Measurements from ENCODE around the gene PTGER3. TPM values are rescaled to one million over a fixed set of nuclear protein-coding genes. Genes with fewer than 3 reads are reported as not detected.

Gene PTGER3
- 1.9 TPM for total RNA-seq
- long read RNA-seq, full-length matches to known transcripts, result 5 of 5 reads
- long read RNA-seq, partial matches to known transcripts, result 0 of 5 reads
- long read RNA-seq, other reads (novel, unspliced or antisense), result 0 of 5 reads

- Histone ChIP-seq H3K36me3 (no peaks in the 10 kb centered on the region), H3K4me3 (peak within 1 kb of the TSS; percentile 59), H3K27me3 (ENCODE audit: low read depth) (peaks cover 27% of the 10 kb centered on the region), H3K27ac (no peak within 1 kb of the TSS), H3K4me1 (peaks cover 19% of the 10 kb centered on the region), H3K9me3 (no peaks in the 10 kb centered on the region)
- intact Hi-C loops (cut with DNase I), result loop anchor here (5.0 kb wide), 1 partner anchor 361 kb away; no protein-coding TSS in a partner anchor
- TF ChIP-seq CTCF (IDR thresholded peaks at IDR 0.05), result no peak
- DNase-seq (peak; percentile 82), ATAC-seq (peak; percentile 82 to 84)
These were observed at the start of gene PTGER3 for GRCh38 chr1:71047635-71048607. Gene PTGER3 (minus strand): TSS chr1:71047816. CDS start chr1:71047577, 239 bp downstream.

GRCh38 chr1:71094913-71095312 lies 47.3 kb upstream of the PTGER3 start:
- ATAC-seq (no peak), DNase-seq (no peak)
- no peak overlapping the region for H3K4me3 ChIP-seq
- no peaks in the 10 kb centered on the region for H3K4me1 ChIP-seq
- H3K27ac ChIP-seq, result no peak overlapping the region
- no peak for TF ChIP-seq CTCF (IDR thresholded peaks at IDR 0.05)
- no peaks in the 10 kb centered on the region for H3K36me3 ChIP-seq
- no peaks in the 10 kb centered on the region for H3K9me3 ChIP-seq
- intact Hi-C loops (cut with DNase I), result no loop called here
- H3K27me3 ChIP-seq (ENCODE audit: low read depth), result no peaks in the 10 kb centered on the region

- H3K4me1 ChIP-seq, result no peaks in the 10 kb centered on the region
- intact Hi-C loops (cut with DNase I), result no loop called here
- DNase-seq (no peak), ATAC-seq (no peak)
- H3K27ac ChIP-seq, result no peak overlapping the region
- TF ChIP-seq CTCF (IDR thresholded peaks at IDR 0.05), result peak; percentile 43
- H3K36me3 ChIP-seq, result no peaks in the 10 kb centered on the region
- H3K27me3 ChIP-seq (ENCODE audit: low read depth), result no peaks in the 10 kb centered on the region
- no peaks in the 10 kb centered on the region for H3K9me3 ChIP-seq
- H3K4me3 ChIP-seq, result no peak overlapping the region
These were observed 46.3 kb upstream of the PTGER3 start for GRCh38 chr1:71093938-71094337.

GRCh38 chr1:71089536-71090270 lies 42.1 kb upstream of the PTGER3 start:
- Histone ChIP-seq H3K36me3 (no peaks in the 10 kb centered on the region), H3K27ac (peak overlapping the region; percentile 18), H3K4me1 (no peaks in the 10 kb centered on the region), H3K9me3 (no peaks in the 10 kb centered on the region), H3K27me3 (ENCODE audit: low read depth) (no peaks in the 10 kb centered on the region), H3K4me3 (no peak overlapping the region)
- no peak for DNase-seq
- peak; percentile 58 to 85 for ATAC-seq
- no peak for TF ChIP-seq CTCF (IDR thresholded peaks at IDR 0.05)
- intact Hi-C loops (cut with DNase I), result no loop called here

GRCh38 chr1:71088645-71089287 lies 41.1 kb upstream of the PTGER3 start:
- H3K36me3 ChIP-seq, result no peaks in the 10 kb centered on the region
- no peak for DNase-seq
- H3K27me3 ChIP-seq (ENCODE audit: low read depth), result no peaks in the 10 kb centered on the region
- peak; percentile 79 to 93 for ATAC-seq
- no peaks in the 10 kb centered on the region for H3K4me1 ChIP-seq
- H3K4me3 ChIP-seq, result peak overlapping the region; percentile 36
- no peak overlapping the region for H3K27ac ChIP-seq
- intact Hi-C loops (cut with DNase I), result no loop called here
- no peak for TF ChIP-seq CTCF (IDR thresholded peaks at IDR 0.05)
- no peaks in the 10 kb centered on the region for H3K9me3 ChIP-seq
